Trophoblast cell (in vitro differentiated cells and primary cell): ENCODE results near the gene PNMT.

ENCODE experiments used
- DNase-seq, 2 donors: peaks; one replicate each; pipeline ENCODE4 v3.0.0-alpha.2; 2016
- H2AFZ ChIP-seq: 2 replicates; pipeline ENCODE4 v1.6.1; 2013; ENCODE audit warnings: low read length, moderate library complexity, mild to moderate bottlenecking; ENCODE audit not compliant: insufficient read depth, poor library complexity
- H2AK5ac ChIP-seq: 2 replicates; pipeline ENCODE4 v1.6.1; 2013; ENCODE audit warnings: mild to moderate bottlenecking, low read length
- H2BK120ac ChIP-seq: 2 replicates; pipeline ENCODE4 v1.6.1; 2013; ENCODE audit warnings: low read length, mild to moderate bottlenecking, moderate library complexity; ENCODE audit not compliant: insufficient read depth, poor library complexity
- H2BK12ac ChIP-seq: 2 replicates; pipeline ENCODE4 v1.6.1; 2013; ENCODE audit warnings: mild to moderate bottlenecking, low read length, moderate library complexity
- H2BK5ac ChIP-seq: 2 replicates; pipeline ENCODE4 v1.6.1; 2013; ENCODE audit warnings: low read length, low read depth, moderate library complexity, mild to moderate bottlenecking; ENCODE audit not compliant: poor library complexity
- H3K14ac ChIP-seq: 2 replicates; pipeline ENCODE4 v1.6.1; 2013; ENCODE audit warnings: mild to moderate bottlenecking, low read length
- H3K18ac ChIP-seq: 2 replicates; pipeline ENCODE4 v1.6.1; 2013; ENCODE audit warnings: mild to moderate bottlenecking, low read length
- H3K23ac ChIP-seq: 2 replicates; pipeline ENCODE4 v1.6.1; 2013; ENCODE audit warnings: low read length
- H3K27ac ChIP-seq: 2 replicates; pipeline ENCODE4 v1.5.1; 2013; ENCODE audit warnings: low read depth, mild to moderate bottlenecking, inconsistent platforms, low read length, moderate library complexity
- H3K27me3 ChIP-seq: 2 replicates; pipeline ENCODE4 v1.6.1; 2013; ENCODE audit warnings: inconsistent platforms, mild to moderate bottlenecking, low read length, moderate library complexity; ENCODE audit not compliant: insufficient read depth
- H3K36me3 ChIP-seq, 2 experiments: 1 replicate in 1 of 2; 2 replicates in 1 of 2; pipeline ENCODE4 v1.6.1; 2013; ENCODE audit warnings: low read length in 2 of 2, mild to moderate bottlenecking in 2 of 2, moderate library complexity in 1 of 2; ENCODE audit not compliant: insufficient read depth in 2 of 2, control insufficient read depth in 1 of 2
- H3K4ac ChIP-seq: 2 replicates; pipeline ENCODE4 v1.6.1; 2013; ENCODE audit warnings: low read depth, mild to moderate bottlenecking, low read length, moderate library complexity
- H3K4me1 ChIP-seq, 2 experiments: 1 replicate in 1 of 2; 2 replicates in 1 of 2; pipeline ENCODE4 v1.6.1; 2013; ENCODE audit warnings: low read length in 2 of 2, mild to moderate bottlenecking in 2 of 2, moderate library complexity in 1 of 2; ENCODE audit not compliant: insufficient read depth in 2 of 2, control insufficient read depth in 1 of 2
- H3K4me2 ChIP-seq: 2 replicates; pipeline ENCODE4 v1.6.1; 2013; ENCODE audit warnings: inconsistent platforms, mild to moderate bottlenecking, low read length, moderate library complexity
- H3K4me3 ChIP-seq: 2 replicates; pipeline ENCODE4 v1.5.1; 2013; ENCODE audit warnings: mild to moderate bottlenecking, low read depth, low read length, inconsistent platforms
- H3K79me1 ChIP-seq: one replicate; pipeline ENCODE4 v1.6.1; 2013; ENCODE audit warnings: low read length
- H3K79me2 ChIP-seq: 2 replicates; pipeline ENCODE4 v1.6.1; 2013; ENCODE audit warnings: low read length, mild to moderate bottlenecking; ENCODE audit not compliant: control insufficient read depth, insufficient read depth, poor library complexity
- H3K9ac ChIP-seq: 2 replicates; pipeline ENCODE4 v1.6.1; 2013; ENCODE audit warnings: mild to moderate bottlenecking, low read length
- H3K9me3 ChIP-seq: 2 replicates; pipeline ENCODE4 v1.6.1; 2013; ENCODE audit warnings: low read depth, mild to moderate bottlenecking, control low read depth, inconsistent platforms, low read length; ENCODE audit not compliant: insufficient read depth
- H4K12ac ChIP-seq: 2 replicates; pipeline ENCODE4 v1.6.1; 2013; ENCODE audit warnings: low read depth, mild to moderate bottlenecking, low read length, moderate library complexity
- H4K8ac ChIP-seq: 2 replicates; pipeline ENCODE4 v1.6.1; 2013; ENCODE audit warnings: low read depth, mild to moderate bottlenecking, low read length, moderate library complexity
- H4K91ac ChIP-seq: one replicate; pipeline ENCODE4 v1.6.1; 2013; ENCODE audit warnings: low read depth, mild to moderate bottlenecking, low read length, moderate library complexity
- WGBS: extraction: QIAGEN DNeasy Blood & Tissue Kit; methylation state at CpG from one replicate; pipeline ENCODE4 v1.1.7; 2013; ENCODE audit warnings: missing lambda C conversion rate; ENCODE audit not compliant: insufficient read length, insufficient coverage; ENCODE audit errors: extremely low coverage; 5-methylcytosine and 5-hydroxymethylcytosine counted together

Gene PNMT

GRCh38 chr17:39706383-39706782 is 38.1 kb downstream of the PNMT start:
- Histone ChIP-seq H4K91ac (no peak overlapping the region), H3K4me2 (no peak overlapping the region), H3K9me3 (peaks cover 3% of the 10 kb centered on the region), H3K14ac (no peak overlapping the region), H3K79me2 (no peaks in the 10 kb centered on the region), H4K12ac (no peak overlapping the region), H3K4me3 (no peak overlapping the region), H3K27ac (no peak overlapping the region), H3K4me1 (peaks cover 3 to 16% of the 10 kb centered on the region in 2 experiments), H3K79me1 (no peaks in the 10 kb centered on the region), H3K4ac (no peak overlapping the region), H2BK12ac (no peak overlapping the region), H3K27me3 (no peaks in the 10 kb centered on the region), H2BK120ac (no peak overlapping the region), H3K9ac (no peak overlapping the region), H2BK5ac (no peak overlapping the region), H4K8ac (no peak overlapping the region), H3K18ac (no peak overlapping the region), H3K36me3 (peaks cover 33 to 38% of the 10 kb centered on the region in 2 experiments), H2AFZ (no peak overlapping the region), H2AK5ac (no peak overlapping the region), H3K23ac (no peak overlapping the region)
- no CpG with 5 or more reads among the region's 8 CpGs for WGBS
- no peak for DNase-seq

GRCh38 chr17:39706921-39707337 is 38.7 kb downstream of the PNMT start:
- Histone ChIP-seq H3K27me3 (no peaks in the 10 kb centered on the region), H4K91ac (no peak overlapping the region)
- no peak for DNase-seq

GRCh38 chr17:39709319-39709997 is 41.2 kb downstream of the PNMT start:
- no peak overlapping the region for H3K4ac ChIP-seq
- H2BK12ac ChIP-seq = no peak overlapping the region
- H3K27ac ChIP-seq = no peak overlapping the region
- H3K23ac ChIP-seq = no peak overlapping the region
- no peak overlapping the region for H3K4me2 ChIP-seq
- no peaks in the 10 kb centered on the region for H3K79me2 ChIP-seq
- no peaks in the 10 kb centered on the region for H3K79me1 ChIP-seq
- H3K4me1 ChIP-seq = peaks cover 3 to 12% of the 10 kb centered on the region in 2 experiments
- H2BK5ac ChIP-seq = no peak overlapping the region
- H3K9ac ChIP-seq = no peak overlapping the region
- DNase-seq = no peak
- H3K9me3 ChIP-seq = peaks cover 5% of the 10 kb centered on the region
- no peak overlapping the region for H2BK120ac ChIP-seq
- no peak overlapping the region for H2AK5ac ChIP-seq
- peaks cover 49 to 51% of the 10 kb centered on the region in 2 experiments for H3K36me3 ChIP-seq
- H3K18ac ChIP-seq = no peak overlapping the region
- H3K4me3 ChIP-seq = no peak overlapping the region
- WGBS = no CpG with 5 or more reads among the region's 14 CpGs
- no peak overlapping the region for H2AFZ ChIP-seq
- no peak overlapping the region for H4K12ac ChIP-seq
- H3K14ac ChIP-seq = no peak overlapping the region
- no peak overlapping the region for H4K8ac ChIP-seq
- H4K91ac ChIP-seq = no peak overlapping the region
- no peaks in the 10 kb centered on the region for H3K27me3 ChIP-seq

More at GRCh38 chr17:39706921-39707337, 38.7 kb downstream of the PNMT start:
- Histone ChIP-seq H3K4ac (no peak overlapping the region), H4K12ac (no peak overlapping the region), H3K36me3 (peaks cover 37 to 44% of the 10 kb centered on the region in 2 experiments), H2AK5ac (no peak overlapping the region), H2AFZ (no peak overlapping the region), H3K79me2 (no peaks in the 10 kb centered on the region), H3K14ac (no peak overlapping the region), H3K23ac (no peak overlapping the region), H3K18ac (no peak overlapping the region), H3K9me3 (peaks cover 4% of the 10 kb centered on the region), H3K9ac (no peak overlapping the region), H3K4me2 (no peak overlapping the region), H4K8ac (no peak overlapping the region), H2BK5ac (no peak overlapping the region), H3K4me1 (peaks cover 3 to 12% of the 10 kb centered on the region in 2 experiments), H3K4me3 (peak overlapping the region; percentile 17), H3K79me1 (no peaks in the 10 kb centered on the region), H2BK120ac (no peak overlapping the region), H2BK12ac (no peak overlapping the region), H3K27ac (no peak overlapping the region)
- no CpG with 5 or more reads among the region's 7 CpGs for WGBS

- Histone ChIP-seq H3K36me3 (peaks cover 53 to 54% of the 10 kb centered on the region in 2 experiments), H4K91ac (no peak overlapping the region), H4K8ac (no peak overlapping the region), H3K4me3 (no peak overlapping the region), H3K79me2 (no peaks in the 10 kb centered on the region), H3K27ac (no peak overlapping the region), H3K4ac (no peak overlapping the region), H4K12ac (no peak overlapping the region), H2BK12ac (no peak overlapping the region), H3K27me3 (no peaks in the 10 kb centered on the region), H3K4me1 (peaks cover 1 to 5% of the 10 kb centered on the region in 2 experiments), H2BK120ac (no peak overlapping the region), H3K9me3 (peaks cover 5% of the 10 kb centered on the region), H3K9ac (no peak overlapping the region), H3K18ac (no peak overlapping the region), H3K79me1 (no peaks in the 10 kb centered on the region), H2BK5ac (no peak overlapping the region), H3K23ac (no peak overlapping the region), H3K4me2 (no peak overlapping the region), H2AK5ac (no peak overlapping the region), H3K14ac (no peak overlapping the region), H2AFZ (no peak overlapping the region)
- no peak for DNase-seq
- no CpG with 5 or more reads among the region's 20 CpGs for WGBS
These were observed 42.0 kb downstream of the PNMT start for GRCh38 chr17:39709998-39710964.
